A673 (cell line): ENCODE measurements around the gene FBXO42. TPM values are rescaled to one million over a fixed set of nuclear protein-coding genes. Genes with fewer than 3 reads are reported as not detected.
"Not testable (repeated sequence)": the region's sequence is repeated elsewhere in the genome, so short reads cannot be mapped to it uniquely, and the experiment has no call there.

Experiments
- BruUV-seq: library from RNA; stranded (reverse); fragments of 400-500 nt; replicated peaks from 2 replicates; lab custom pipeline; 2021; lab: Mats Ljungman, UMichigan
- CTCF ChIA-PET: fragments of 300-600 bp; sonication (Branson Sonifier 250); formaldehyde crosslinking; loops from one replicate; lab custom pipeline; 2022; ENCODE audit warnings: antibody characterized with exemption; lab: Charles Lee
- POLR2A ChIA-PET: fragments of 300-600 bp; sonication (Branson Sonifier 250); formaldehyde crosslinking; loops from one replicate; lab custom pipeline; 2022; ENCODE audit warnings: antibody characterized with exemption; ENCODE audit not compliant: low non-redundant PET; lab: Charles Lee
- DNase-seq: peaks from one replicate; pipeline ENCODE4 v3.0.0-alpha.2; 2015; ENCODE audit warnings: low spot score
- H3K27ac ChIP-seq: fragments of 200-600 bp; sonication (generic); 2 replicates; pipeline ENCODE4 v1.5.1; 2016; ENCODE audit warnings: mixed run types, low read depth, mild to moderate bottlenecking, mixed read lengths, antibody characterized with exemption, low read length; ENCODE audit not compliant: poor library complexity, severe bottlenecking
- H3K27me3 ChIP-seq: fragments of 200-600 bp; sonication (generic); replicated peaks from 2 replicates; pipeline ENCODE4 v1.6.1; 2017; ENCODE audit warnings: mixed run types, low read depth, mild to moderate bottlenecking, mixed read lengths, antibody characterized with exemption, low read length; ENCODE audit not compliant: insufficient read depth, poor library complexity
- H3K36me3 ChIP-seq: fragments of 200-600 bp; sonication (generic); 2 replicates; pipeline ENCODE4 v1.6.1; 2016; ENCODE audit warnings: mixed run types, mild to moderate bottlenecking, mixed read lengths, antibody characterized with exemption, low read length; ENCODE audit not compliant: insufficient read depth, poor library complexity, severe bottlenecking
- H3K4me1 ChIP-seq: fragments of 200-600 bp; sonication (generic); 2 replicates; pipeline ENCODE4 v1.6.1; 2017; ENCODE audit warnings: mixed run types, mild to moderate bottlenecking, mixed read lengths, antibody characterized with exemption, low read length; ENCODE audit not compliant: insufficient read depth, poor library complexity, severe bottlenecking
- H3K4me3 ChIP-seq: fragments of 200-600 bp; sonication (generic); 2 replicates; pipeline ENCODE4 v1.5.1; 2016; ENCODE audit warnings: low read depth, mixed run types, mild to moderate bottlenecking, mixed read lengths, low read length; ENCODE audit not compliant: poor library complexity, severe bottlenecking
- H3K9me3 ChIP-seq: fragments of 200-600 bp; sonication (generic); 2 replicates; pipeline ENCODE4 v1.6.1; 2016; ENCODE audit warnings: mixed run types, low read depth, mild to moderate bottlenecking, mixed read lengths, antibody characterized with exemption, low read length; ENCODE audit not compliant: poor library complexity, severe bottlenecking
- EZH2 ChIP-seq: fragments of 200-600 bp; sonication (generic); IDR thresholded peaks from 2 replicates; pipeline ENCODE4 v1.6.1; 2017; ENCODE audit warnings: borderline replicate concordance, low read depth, mild to moderate bottlenecking, mixed read lengths, antibody characterized with exemption, low read length; ENCODE audit not compliant: poor library complexity, severe bottlenecking
- intact Hi-C: fragments of 100-400 bp; cut with micrococcal nuclease; formaldehyde crosslinking; loops from one replicate; pipeline ENCODE4 v1.10.0; 2022; ENCODE audit not compliant: unreplicated experiment
- total RNA-seq: library from RNA; stranded (reverse); gene quantifications from 2 replicates; pipeline ENCODE4 v1.2.3, GENCODE V29; 2021
- TF ChIP-seq, protein P1 (sequence below): fragments of 300-800, 200-600 bp; sonication (generic); conservative IDR thresholded peaks from 2 replicates; pipeline ENCODE4 v1.5.1; 2017; ENCODE audit warnings: low read depth, mild to moderate bottlenecking, antibody characterized with exemption, low read length, moderate library complexity, mixed read lengths

Gene FBXO42
- total RNA-seq, 1 experiment from 2014 or later = 19.5 TPM

GRCh38 chr1:16367258-16367967 lies 15.1 kb upstream of the FBXO42 start:
- DNase-seq = peak; percentile 83
- ChIA-PET CTCF (interaction anchor here (0.5 kb wide), 1 partner anchor 552 kb away, joined by 6 read pairs; no protein-coding TSS in a partner anchor), POLR2A (no interaction called here)
- TF ChIP-seq, protein P1, sequence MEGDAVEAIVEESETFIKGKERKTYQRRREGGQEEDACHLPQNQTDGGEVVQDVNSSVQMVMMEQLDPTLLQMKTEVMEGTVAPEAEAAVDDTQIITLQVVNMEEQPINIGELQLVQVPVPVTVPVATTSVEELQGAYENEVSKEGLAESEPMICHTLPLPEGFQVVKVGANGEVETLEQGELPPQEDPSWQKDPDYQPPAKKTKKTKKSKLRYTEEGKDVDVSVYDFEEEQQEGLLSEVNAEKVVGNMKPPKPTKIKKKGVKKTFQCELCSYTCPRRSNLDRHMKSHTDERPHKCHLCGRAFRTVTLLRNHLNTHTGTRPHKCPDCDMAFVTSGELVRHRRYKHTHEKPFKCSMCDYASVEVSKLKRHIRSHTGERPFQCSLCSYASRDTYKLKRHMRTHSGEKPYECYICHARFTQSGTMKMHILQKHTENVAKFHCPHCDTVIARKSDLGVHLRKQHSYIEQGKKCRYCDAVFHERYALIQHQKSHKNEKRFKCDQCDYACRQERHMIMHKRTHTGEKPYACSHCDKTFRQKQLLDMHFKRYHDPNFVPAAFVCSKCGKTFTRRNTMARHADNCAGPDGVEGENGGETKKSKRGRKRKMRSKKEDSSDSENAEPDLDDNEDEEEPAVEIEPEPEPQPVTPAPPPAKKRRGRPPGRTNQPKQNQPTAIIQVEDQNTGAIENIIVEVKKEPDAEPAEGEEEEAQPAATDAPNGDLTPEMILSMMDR = peak; percentile 28; the same call in 1 of the 2 replicates
- no peak for TF ChIP-seq EZH2
- no peaks in the 10 kb centered on the region for H3K9me3 ChIP-seq
- BruUV-seq = no TSS peak
- no peaks in the 10 kb centered on the region for H3K27me3 ChIP-seq
- H3K4me1 ChIP-seq = peaks cover 10% of the 10 kb centered on the region
- H3K36me3 ChIP-seq = no peaks in the 10 kb centered on the region
- intact Hi-C loops = loop anchor here (10.0 kb wide), 2 partner anchors 123 to 163 kb away; no protein-coding TSS in a partner anchor
- H3K4me3 ChIP-seq = peak overlapping the region; percentile 87
- H3K27ac ChIP-seq = peak overlapping the region; percentile 93

DNA sequence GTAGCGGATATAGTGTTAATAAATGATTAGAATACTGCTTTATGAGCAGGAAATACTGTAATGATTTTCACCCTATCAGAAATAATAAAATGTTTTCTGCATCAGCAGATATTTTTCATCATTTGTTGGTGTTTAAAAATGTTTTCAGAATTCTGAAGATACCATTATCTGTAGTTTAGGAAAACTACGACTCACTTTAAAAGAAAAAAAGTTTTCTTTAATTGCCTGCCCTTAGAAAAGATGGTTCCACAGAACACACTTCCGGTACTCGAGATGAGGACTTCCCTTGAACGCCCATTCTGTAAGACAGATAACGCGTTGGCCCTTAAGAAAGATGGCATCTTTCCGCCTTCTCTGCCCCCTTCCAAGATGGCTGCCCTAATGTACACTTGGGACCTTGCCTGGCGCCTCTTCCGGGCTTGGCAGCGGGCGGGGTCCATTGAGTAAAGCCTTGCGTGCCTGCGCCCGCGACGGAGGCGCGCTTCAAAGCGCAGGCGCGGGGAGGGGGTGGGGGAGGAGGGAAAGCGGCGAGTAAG lies 14.5 kb upstream of the FBXO42 start, which contains the start of gene SZRD1:
SZRD1 (plus strand) TSS at position 521 of the 536 bp plus-strand sequence. CDS start 16 bp downstream, outside the sequence.
- TF ChIP-seq, protein P1 = no peak
- no peak for TF ChIP-seq EZH2
- ChIA-PET CTCF (no interaction called here), POLR2A (no interaction called here)
- Histone ChIP-seq H3K27me3 (no peaks in the 10 kb centered on the region), H3K27ac (peak within 1 kb of the TSS; percentile 93), H3K36me3 (no peaks in the 10 kb centered on the region), H3K4me1 (peaks cover 10% of the 10 kb centered on the region), H3K9me3 (no peaks in the 10 kb centered on the region), H3K4me3 (peak within 1 kb of the TSS; percentile 87)
- intact Hi-C loops = loop anchor here (10.0 kb wide), 2 partner anchors 122 to 162 kb away; no protein-coding TSS in a partner anchor
- BruUV-seq = no TSS peak
- DNase-seq = peak; percentile 100

- H3K27ac ChIP-seq, DNase-seq, H3K4me3 ChIP-seq, H3K9me3 ChIP-seq, CTCF ChIA-PET, BruUV-seq, H3K27me3 ChIP-seq, H3K36me3 ChIP-seq: not testable (repeated sequence)
- peaks cover 10% of the 10 kb centered on the region for H3K4me1 ChIP-seq
- POLR2A ChIA-PET = interaction anchor here (0.6 kb wide), 1 partner anchor 44 kb away, joined by 4 read pairs; no protein-coding TSS in a partner anchor
- intact Hi-C loops = loop anchor here (10.0 kb wide), 2 partner anchors 120 to 160 kb away; no protein-coding TSS in a partner anchor
Measured at GRCh38 chr1:16365146-16365498, 12.8 kb upstream of the FBXO42 start.
